Stimulated activated CD4-positive, alpha-beta T cell treated with anti-CD3 and anti-CD28 coated beads, TNF-alpha, amount 100 ng/mL, for 48 hours (primary cell): Measurements from ENCODE around the gene RILPL1.
"Not testable (repeated sequence)": the region's sequence is repeated elsewhere in the genome, so short reads cannot be mapped to it uniquely, and the experiment has no call there.

Source experiments
- DNase-seq, 3 donors: peaks; one replicate each; pipeline ENCODE4 v3.0.0-alpha.2; 2020; ENCODE audit warnings: low read depth in 3 of 3

Gene RILPL1

DNA sequence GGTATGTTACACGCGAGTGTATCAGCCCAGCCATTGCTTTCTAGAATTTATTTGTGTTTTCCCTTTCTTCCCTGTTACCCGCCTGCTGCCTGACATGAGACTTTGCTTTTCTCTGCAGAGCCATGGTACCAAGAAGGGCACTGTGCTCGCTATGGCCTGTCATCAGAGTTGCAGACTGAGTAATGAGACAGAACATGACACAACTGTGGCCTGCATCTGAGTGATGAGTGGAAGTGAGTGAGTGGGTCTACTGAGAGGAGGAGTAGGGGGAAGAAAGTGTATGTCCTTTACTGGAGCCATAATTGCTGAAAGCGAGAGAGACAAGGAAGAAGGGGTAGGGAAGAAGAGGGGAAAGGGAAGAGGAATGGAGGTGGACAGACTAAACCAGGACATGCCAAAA is 2.9 kb downstream of the RILPL1 start:
- DNase-seq = no peak

DNA sequence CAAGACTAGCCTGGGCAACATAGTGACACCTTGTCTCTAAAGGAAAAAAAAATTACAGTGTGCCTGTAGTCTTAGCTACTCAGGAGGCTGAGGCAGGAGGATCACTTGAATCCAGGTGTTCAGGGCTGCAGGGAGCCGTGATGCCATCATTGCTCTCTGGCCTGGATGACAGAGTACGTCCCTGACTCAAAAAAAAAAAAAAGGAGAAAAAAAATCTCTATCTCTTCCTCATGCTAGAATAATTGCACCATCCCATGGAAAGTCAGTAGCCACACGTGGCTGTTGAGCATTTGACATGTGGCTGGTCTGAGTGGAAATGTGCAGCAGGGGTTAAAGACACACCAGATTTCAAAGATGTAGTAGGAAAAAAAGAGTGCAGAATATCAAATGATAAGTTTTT is 3.8 kb downstream of the RILPL1 start:
- DNase-seq = no peak

DNA sequence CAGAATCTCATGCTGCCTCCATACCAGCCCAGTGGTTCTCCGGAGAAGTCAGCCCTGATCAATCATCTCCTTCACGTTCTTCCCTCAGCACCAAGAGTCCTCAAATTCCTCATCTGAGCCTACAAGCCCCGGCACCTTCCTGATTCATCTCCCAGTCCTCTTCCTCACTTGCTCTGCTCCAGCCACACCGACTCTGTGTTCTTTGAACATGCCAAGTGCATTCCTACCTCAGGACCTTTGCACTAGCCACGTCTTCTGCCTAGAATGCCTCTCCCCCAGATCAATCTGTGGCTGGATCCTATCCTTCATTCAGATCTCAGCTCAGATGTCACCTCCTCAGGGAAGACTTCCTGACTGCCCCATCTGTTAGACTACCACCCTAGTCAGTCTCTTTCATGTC is 4.7 kb downstream of the RILPL1 start:
- DNase-seq = no peak

DNA sequence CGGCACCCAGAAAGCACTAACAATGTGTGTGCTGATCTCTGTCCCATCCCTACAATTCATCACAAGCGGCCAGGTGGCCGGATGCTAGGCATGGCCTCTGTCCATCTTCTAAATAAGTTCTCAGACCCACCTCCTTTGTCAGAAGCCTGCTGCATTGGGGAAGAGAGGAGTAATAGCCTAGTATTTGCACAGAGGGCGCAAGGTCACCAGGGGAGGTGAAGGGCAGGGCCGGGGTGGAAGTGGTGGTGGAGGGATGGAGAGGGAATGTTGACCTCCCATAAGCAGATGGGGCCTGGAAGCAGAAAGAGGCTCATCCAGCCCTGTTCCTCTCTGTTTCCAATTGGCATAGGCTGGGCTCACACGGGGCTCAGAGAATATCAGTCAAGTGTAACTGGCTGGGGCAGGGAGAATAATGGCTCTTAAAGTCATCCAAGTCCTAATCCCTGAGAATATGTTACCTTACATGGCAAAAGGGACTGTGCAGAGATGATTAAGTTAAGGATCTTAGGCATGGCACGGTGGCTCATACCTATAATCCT is 6.9 kb downstream of the RILPL1 start:
- DNase-seq = no peak

DNA sequence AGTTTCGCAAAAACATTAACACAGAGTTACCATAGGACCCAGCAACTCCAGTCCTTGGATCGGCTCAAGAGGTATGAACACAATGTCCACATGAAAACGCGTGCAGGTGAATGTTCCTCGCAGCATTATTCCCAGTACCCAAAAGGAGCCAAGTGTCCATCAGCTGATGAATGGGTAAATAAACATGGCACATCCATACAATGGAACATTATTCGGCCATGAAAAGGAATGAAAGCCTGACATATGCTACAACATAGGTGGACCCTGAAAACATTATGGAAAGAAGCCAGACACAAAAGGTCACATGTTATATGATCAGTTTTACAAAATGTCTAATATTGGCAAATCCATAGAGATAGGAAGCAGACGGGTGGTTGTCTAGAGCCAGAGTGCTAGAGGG is 9.1 kb downstream of the RILPL1 start:
- no peak for DNase-seq

DNA sequence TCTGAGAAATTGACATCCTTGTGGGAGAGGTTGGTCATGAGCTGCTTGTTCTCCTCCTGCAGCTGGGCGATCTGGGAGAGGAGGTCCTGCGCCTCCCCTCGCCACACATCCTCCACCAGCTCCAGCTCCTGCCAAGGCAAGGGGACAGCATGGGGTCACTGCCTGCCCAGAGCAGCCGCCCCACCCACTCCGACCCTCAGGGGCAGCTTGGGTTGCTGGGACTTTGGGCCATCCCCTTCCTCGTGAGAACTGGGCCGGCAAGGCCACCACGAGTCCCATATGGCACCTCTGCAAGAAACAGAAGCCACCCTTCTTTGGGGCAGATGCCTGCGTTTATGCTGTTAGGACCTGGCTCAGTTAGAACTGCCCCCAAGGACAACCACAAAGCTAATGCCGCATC is 10.0 kb downstream of the RILPL1 start:
- DNase-seq = no peak

DNA sequence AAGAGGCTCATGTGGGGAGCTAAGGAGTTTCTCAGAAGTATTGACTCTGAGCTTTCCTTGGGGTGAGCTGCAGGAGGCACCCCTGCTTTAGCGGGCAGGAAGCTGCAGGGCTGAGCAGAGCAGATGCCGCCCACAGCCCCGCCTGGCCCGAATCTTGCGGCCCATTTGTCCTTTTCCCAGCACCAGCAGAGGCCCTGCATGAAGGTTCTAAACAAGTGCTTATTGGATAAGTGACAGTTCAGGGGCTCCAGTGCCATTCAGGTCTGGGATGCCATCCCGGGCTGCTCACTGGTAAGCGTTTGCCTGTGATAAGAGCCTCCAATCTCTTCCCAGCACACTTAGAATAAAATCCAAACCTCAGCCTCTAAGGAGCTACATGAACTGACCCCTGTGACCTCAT is 11.4 kb downstream of the RILPL1 start:
- no peak for DNase-seq

DNA sequence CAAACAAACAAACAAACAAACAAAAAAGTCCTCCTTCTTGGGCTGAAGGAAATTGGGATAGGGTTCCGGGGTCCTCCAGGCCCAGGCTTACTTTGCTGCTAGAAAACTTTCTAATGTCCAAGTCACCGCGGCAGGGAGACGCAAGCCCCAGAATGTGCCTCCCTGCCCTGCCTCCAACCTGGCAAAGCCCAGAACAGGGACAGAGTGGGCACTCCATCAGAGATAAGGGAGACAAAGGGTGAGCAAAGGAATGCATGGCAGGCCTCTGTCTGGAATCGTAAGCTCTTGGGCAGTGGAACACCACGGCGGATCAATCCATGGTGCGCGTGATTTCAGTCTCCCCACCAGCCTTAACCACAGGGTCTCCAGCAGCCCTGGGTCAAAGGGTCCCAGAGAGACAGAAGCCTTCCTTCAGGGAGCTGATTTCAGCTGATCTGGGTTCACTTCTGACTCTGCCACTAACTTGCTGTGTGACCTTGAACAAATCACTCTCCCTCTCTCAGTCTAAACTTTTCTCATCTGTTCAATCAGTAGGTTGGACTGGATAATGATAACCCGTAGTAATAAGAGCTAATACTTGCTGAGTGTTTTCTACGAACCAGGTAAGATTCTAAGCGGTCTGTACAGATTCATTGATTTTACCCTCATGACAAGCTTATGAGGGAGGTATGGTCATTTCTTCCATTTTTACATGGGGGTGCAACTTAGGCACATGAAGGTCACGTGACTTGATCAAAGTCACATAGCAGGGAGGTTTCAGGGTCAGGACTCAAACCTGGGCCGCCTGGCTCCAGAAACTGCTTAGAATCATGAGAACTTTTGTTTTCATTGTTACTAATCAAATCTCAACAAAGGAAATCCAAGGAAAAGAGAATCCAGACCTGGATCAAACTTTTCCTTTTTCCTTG is 12.7 kb downstream of the RILPL1 start:
- no peak for DNase-seq

DNA sequence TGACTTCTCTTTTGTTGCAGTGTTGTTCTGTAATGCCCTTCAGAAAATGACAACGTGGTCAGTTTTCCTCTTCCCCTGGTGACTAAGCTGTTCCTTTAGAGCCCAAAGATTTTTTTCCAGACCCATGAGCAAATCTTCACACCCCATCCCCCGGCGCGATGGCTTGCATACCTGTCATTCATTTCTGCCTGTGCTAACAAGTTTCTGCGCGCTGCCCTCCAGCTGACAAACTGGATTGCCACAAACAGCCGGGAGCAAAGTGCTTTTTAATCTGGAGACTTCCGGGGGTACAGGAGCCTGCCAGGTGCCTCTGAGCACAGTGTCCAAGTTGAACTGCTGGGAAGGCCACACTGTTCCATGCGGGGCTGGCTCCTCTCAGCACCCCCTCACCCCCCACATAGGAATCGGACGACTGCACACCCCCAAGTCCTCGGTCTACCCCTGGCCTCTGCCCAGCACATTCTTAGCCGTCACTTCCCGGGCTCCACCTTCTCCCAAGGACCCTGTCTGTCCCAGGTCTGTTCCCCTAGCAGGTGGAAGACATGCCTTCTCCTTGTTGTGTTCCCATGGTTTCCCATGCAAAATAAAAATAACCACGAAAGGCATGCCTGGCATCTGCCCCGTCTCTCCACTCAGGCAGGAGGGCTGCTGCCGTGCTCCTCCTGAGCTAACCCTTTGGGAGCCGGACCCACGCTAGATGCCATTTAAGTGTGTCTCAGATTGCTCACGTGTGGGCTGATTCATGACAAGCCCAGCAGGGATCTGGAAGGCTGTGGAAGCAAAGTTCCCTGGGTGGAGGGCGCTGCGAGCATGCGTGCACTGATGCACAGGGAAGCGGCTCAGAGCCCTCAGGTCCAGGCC is 14.1 kb downstream of the RILPL1 start:
- no peak for DNase-seq

DNA sequence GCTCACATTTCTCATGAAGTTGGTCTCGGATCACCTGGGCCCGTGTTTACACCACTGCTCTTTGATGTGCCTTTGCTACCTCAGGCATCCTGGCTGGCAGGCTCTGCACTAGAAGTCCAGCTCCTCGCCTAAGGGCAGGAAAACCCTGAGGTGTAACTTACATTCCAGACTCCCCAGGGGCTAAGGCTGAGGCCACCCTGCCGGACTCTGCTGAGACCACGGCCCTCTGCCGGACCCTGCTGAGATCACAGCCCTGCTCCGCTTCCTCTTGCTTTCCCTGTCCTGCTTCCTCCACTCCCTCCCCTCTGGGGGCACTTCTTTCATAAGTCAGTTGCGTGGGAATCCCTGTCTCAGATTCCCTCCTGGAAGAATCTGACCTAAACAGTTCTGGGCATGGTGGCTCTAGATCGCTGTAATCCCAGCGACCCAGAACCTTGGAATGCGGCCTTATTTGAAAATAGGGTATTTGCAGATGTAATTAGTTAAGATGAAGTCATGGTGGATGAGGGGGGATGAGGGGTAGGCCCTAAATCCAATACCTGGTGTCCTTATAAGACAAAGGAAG is 17.2 kb downstream of the RILPL1 start:
- DNase-seq = no peak

DNA sequence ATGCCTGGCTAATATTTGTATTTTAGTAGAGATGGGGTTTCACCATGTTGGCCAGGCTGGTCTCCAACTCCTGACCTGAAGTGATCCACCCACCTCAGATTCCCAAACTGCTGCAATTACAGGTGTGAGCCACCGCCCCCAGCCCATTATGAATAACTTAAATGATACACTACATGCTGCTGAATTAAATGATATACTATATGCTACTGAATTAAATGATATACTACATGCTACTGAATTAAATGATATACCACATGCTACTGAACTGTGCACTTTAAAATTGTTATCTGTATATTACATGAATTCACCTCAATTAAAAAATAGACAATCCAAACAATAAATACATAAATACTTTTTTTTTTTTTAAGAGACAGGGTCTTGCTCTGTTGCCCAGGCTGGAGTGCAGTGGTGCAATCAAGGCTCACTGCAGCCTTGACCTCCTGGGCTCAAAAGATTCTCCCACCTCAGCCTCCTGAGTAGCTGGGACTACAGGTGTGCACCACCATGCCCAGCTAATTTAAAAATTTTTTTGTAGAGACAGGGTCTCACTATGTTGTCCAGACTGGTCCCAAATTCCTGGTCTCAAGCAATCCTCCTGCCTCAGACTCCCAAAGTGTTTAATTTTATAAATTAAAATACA is 18.8 kb downstream of the RILPL1 start:
- not testable (repeated sequence) for DNase-seq

DNA sequence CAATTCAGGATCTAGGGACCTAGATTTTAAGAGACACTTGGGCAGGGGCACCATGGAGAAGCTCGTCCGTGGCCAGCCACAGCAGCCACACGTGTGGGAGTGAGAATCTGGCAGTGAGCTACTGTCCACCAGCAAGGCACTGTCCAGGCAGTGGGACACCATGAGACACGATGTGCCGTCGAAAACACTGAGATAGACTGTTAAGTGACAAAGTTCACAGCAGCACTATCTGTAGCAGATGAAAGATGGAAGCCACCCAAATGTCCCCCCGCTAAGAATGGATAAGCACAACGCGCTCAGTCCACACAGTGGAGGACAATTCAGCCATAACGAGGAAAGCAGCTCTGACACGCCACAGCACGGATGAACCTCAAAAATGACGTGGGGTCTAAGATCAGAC is 19.7 kb downstream of the RILPL1 start:
- DNase-seq = no peak

DNA sequence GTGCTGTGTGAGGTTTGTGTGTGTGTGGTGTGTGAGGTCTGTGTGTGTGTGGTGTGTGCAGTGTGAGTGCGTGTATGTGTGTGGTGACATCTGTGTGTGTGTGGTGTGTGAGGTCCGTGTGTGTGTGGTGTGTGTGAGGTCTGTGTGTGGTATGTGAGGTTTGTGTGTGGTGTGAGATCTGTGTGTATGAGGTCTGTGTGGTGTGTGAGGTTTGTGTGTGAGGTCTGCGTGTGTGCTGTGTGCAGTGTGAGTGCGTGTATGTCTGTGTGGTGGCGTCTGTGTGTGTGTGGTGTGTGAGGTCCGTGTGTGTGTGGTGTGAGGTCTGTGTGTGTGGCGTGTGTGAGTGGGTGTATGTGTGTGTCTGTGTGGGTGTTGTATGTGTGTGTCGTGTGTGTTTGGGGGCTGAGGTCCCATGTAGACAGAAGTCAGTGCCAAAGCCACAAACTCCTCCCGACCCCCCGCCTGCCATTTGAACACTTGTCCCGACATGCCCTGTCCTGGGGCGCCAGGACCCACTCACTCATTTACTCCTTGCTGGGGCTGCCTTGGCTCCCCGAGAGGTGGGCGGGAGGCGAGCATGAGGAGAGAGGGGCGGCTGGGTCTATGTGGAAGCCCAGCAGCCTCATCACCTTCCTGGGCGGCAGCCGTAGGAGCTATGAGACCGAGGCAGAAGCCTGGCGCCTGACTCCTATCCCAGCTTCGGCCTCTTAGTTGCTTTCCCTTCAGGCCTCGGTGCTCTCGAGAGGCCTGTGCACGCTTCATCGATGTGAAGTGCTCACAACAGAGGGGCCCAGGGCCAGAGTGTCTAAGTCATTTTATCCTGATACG is 20.5 kb downstream of the RILPL1 start:
- DNase-seq = no peak

DNA sequence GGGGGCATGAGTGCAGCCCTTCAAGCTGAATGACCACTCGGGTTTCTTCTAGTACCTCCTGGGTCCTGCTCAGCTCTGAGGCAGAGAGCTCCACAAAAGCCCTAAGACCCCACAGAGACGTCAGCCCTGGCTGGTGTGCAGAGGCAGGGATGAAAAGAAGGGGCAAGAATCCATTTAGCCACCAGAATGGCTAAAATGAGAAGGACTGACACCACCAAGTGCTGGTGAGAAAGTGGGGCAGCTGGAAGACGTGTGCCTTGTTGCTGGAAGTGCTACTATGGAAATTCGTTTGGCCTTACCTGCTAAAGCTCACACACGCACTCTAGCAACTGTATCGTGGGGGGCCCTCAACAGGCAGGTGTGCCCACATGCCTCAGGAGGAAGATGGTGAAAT is 26.7 kb downstream of the RILPL1 start:
- DNase-seq = no peak

DNA sequence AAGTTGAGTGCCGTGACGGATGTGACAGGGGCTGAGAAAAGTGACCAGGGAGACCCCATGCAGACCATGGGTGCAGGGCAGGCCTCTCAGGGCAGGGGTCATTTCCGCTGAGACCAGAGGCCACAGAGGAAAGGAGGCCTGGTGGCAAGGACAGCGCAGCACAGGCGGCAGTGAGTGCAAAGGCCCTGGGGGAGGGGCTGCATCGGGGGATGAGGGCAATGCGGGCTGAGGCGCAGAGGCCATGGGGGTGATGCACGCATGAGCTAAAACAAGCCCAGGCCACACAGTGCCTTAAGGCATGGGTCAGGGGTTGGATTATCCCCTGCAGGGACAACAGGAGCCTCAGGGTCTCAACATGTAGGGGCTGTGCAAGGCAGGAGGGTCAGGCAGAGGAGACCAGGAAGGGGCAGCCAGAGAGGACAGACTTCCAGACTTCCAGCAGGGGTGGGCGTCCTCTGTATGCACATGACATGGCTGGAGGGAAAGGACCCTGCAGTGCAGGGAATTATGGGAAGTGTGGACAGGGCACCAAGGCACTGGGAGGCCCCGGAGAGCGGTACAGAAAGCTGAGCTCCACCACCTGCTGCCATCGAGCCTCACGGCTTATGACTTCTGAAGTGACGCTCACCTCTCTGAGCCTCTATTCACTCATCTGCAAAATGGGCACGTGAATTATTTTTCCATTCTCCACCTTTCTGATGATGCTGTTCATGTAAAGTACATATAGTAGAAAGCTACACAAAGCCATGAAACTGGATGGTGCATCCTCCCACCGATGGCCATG is 27.3 kb downstream of the RILPL1 start:
- no peak for DNase-seq

DNA sequence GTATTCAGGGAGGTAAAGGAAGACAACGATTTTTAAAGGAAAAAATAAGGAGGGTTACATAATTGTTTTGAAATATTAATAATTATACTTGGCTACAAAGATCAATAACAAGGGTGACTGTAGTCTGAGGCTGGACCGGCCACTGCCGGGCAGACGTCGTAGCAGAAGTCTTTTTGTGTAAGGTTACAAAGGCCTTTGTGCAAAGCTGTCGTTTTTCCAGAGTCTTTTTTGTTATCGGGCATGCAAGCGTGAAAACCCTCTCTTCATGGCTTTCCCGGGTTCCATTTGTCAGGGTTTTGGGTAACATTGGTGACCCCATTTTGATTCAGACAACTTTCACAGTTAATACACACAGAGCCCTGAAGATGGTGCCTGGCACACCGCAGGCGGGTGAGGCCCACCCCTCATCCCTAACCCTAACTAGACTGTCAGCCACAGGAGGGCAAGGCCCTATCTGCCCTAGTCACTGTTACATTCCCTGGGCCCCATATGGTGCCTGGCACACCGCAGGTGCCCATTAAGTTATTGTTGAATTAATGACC is 31.3 kb downstream of the RILPL1 start:
- no peak for DNase-seq

DNA sequence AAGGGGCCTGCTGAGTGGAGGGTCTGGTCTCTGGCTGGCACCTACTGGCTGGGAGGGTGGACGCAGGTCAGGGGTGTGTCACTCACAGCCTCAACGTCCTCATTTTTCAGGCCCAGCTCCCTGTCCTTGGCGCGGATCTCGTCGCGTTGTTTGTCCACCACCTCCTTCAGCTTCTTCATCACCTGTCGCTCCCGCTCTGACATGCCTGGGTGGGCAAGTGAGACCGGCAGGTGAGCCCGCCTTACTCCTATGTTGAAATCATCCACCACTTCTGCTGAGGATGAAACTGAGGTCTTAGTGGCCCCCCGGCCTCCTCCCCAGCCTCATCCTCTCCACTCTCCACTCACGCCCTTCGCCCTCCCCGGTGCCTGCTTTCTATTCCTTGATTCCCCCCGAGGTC is 34.2 kb downstream of the RILPL1 start:
- DNase-seq = no peak

DNA sequence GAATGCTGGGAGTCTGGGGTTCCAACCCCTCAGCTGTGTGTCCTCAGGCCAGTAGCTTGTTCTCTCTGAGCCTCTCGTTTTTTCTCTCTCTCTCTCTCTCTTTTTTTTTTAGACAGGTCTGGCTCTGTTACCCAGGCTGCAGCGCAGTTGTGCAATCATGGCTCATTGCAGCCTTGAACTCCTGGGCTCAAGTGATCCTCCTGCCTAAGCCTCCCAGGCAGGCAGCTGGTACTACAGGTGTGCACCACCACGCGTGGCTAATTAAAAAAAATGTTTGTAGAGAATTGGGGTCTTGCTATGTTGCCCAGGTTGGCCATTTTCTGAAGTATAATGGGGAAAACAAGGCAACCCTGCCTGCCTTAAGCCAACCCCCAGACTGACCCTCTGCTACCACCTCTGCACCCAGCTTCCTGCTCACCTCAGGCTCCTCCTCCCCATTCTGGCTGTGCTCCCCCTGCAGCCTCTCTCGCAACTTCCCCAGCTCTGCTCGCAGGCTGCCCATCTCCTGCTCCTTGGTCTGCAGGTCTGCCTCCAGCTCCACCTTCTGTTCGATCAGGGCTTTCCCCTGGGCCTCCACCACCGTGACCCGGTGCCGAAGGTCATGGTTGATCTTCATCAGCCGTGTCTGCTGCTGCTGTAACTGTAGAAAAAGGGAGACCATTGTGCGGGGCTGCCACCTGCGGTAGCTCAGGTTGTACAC is 35.2 kb downstream of the RILPL1 start:
- no peak for DNase-seq

DNA sequence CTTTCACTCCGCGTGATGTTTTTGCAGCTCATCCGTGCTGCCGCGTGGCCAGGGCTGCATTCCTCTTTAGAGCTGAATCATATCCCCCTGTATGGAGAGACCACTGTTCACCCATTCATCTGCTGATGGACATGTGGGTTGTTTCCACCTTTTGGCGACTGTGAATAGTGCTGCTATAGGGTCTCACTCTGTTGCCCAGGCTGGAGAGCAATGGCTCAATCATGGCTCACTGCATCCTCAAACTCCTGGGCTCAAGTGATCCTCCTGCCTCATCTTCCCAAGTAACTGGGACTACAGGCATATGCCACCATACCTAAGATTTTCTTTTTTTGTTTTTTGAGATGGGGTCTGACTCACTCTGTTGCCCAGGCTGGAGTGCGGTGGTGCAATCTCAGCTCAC is 36.5 kb downstream of the RILPL1 start:
- no peak for DNase-seq
